MCF 10A (cell line): ENCODE measurements around the gene CSPG4. TPM values are rescaled to one million over a fixed set of nuclear protein-coding genes. Genes with fewer than 3 reads are reported as not detected.
"Not testable (repeated sequence)": the region's sequence is repeated elsewhere in the genome, so short reads cannot be mapped to it uniquely, and the experiment has no call there.

Source experiments
- BruUV-seq: library from RNA; stranded (reverse); fragments of 400-500 nt; replicated peaks from 2 replicates; lab custom pipeline; 2021; lab: Mats Ljungman, UMichigan
- CTCF ChIA-PET: fragments of 300-600 bp; sonication (Branson Sonifier 250); formaldehyde crosslinking; extraction: SDS; loops from one replicate; lab custom pipeline; 2021; ENCODE audit warnings: antibody characterized with exemption, inconsistent platforms; lab: Yijun Ruan, JAX
- POLR2A ChIA-PET: fragments of 300-600, 350-650 bp; sonication (Branson Sonifier 250); formaldehyde crosslinking; extraction: SDS; loops from one replicate; lab custom pipeline; 2020; ENCODE audit warnings: antibody characterized with exemption, inconsistent platforms; lab: Yijun Ruan, JAX
- DNase-seq: peaks from one replicate; pipeline ENCODE4 v3.0.0-alpha.2; 2018; ENCODE audit not compliant: unreplicated experiment
- H3K27ac Mint-ChIP-seq: one replicate; pipeline ENCODE4 v1.8.0; 2022; ENCODE audit warnings: mild to moderate bottlenecking, low read depth, mixed read lengths; ENCODE audit not compliant: unreplicated experiment
- H3K27me3 Mint-ChIP-seq: one replicate; pipeline ENCODE4 v1.8.0; 2022; ENCODE audit warnings: mixed read lengths; ENCODE audit not compliant: insufficient read depth, unreplicated experiment
- H3K36me3 Mint-ChIP-seq: one replicate; pipeline ENCODE4 v1.8.0; 2022; ENCODE audit warnings: mild to moderate bottlenecking, moderate library complexity, mixed read lengths; ENCODE audit not compliant: insufficient read depth, unreplicated experiment
- H3K4me1 Mint-ChIP-seq: one replicate; pipeline ENCODE4 v1.8.0; 2022; ENCODE audit warnings: mixed read lengths; ENCODE audit not compliant: insufficient read depth, unreplicated experiment
- H3K4me3 Mint-ChIP-seq: one replicate; pipeline ENCODE4 v1.8.0; 2022; ENCODE audit warnings: mild to moderate bottlenecking, moderate library complexity, mixed read lengths; ENCODE audit not compliant: unreplicated experiment
- H3K9me3 Mint-ChIP-seq: one replicate; pipeline ENCODE4 v1.8.0; 2022; ENCODE audit warnings: mixed read lengths; ENCODE audit not compliant: unreplicated experiment
- CTCF ChIP-seq: fragments of 200-600 bp; IDR thresholded peaks from one replicate; pipeline ENCODE4 v1.8.0; 2022; ENCODE audit warnings: antibody characterized with exemption, mild to moderate bottlenecking; ENCODE audit not compliant: unreplicated experiment
- intact Hi-C: fragments of 100-400 bp; cut with micrococcal nuclease; formaldehyde crosslinking; loops from 2 replicates; pipeline ENCODE4 v1.14.1; 2022
- total RNA-seq: library from RNA; stranded (reverse); gene quantifications from 2 replicates; pipeline ENCODE4 v1.2.3, GENCODE V29; 2022

The CSPG4 gene
- total RNA-seq, 1 experiment from 2014 or later: 0.21 TPM

- H3K27ac Mint-ChIP-seq: peak overlapping the region; percentile 80
Measured at GRCh38 chr15:75697974-75698747, 14.5 kb downstream of the CSPG4 start.

GRCh38 chr15:75697523-75697922, 15.1 kb downstream of the CSPG4 start:
- POLR2A ChIA-PET: interaction anchor here (1.5 kb wide), 1 partner anchor 27 kb away, joined by 3 read pairs; a partner anchor contains a TSS
- no TSS peak for BruUV-seq
- Mint-ChIP-seq H3K36me3 (peaks cover 8% of the 10 kb centered on the region), H3K27ac (peak overlapping the region; percentile 80), H3K9me3 (no peaks in the 10 kb centered on the region), H3K4me3 (no peak overlapping the region), H3K27me3 (no peaks in the 10 kb centered on the region), H3K4me1 (peaks cover 63% of the 10 kb centered on the region)
- intact Hi-C loops: no loop called here
- TF ChIP-seq CTCF: no peak
- DNase-seq: no peak
- CTCF ChIA-PET: interaction anchor here (1.4 kb wide), 1 partner anchor 12 kb away, joined by 5 read pairs; no protein-coding TSS in a partner anchor

More at GRCh38 chr15:75697974-75698747, 14.5 kb downstream of the CSPG4 start:
- Mint-ChIP-seq H3K36me3 (peaks cover 11% of the 10 kb centered on the region), H3K4me1 (peaks cover 60% of the 10 kb centered on the region)
- CTCF ChIA-PET, H3K9me3 Mint-ChIP-seq, DNase-seq, H3K4me3 Mint-ChIP-seq, intact Hi-C loops, POLR2A ChIA-PET, H3K27me3 Mint-ChIP-seq, BruUV-seq: not testable (repeated sequence)

GRCh38 chr15:75696854-75697259, 15.8 kb downstream of the CSPG4 start:
- H3K27ac Mint-ChIP-seq: peak overlapping the region; percentile 80
- no peak for TF ChIP-seq CTCF
- ChIA-PET CTCF (interaction anchor here (1.4 kb wide), 1 partner anchor 11 kb away, joined by 5 read pairs; no protein-coding TSS in a partner anchor), POLR2A (interaction anchor here (1.5 kb wide), 1 partner anchor 27 kb away, joined by 3 read pairs; a partner anchor contains a TSS)
- H3K9me3 Mint-ChIP-seq: no peaks in the 10 kb centered on the region
- BruUV-seq: TSS peak; percentile 47
- no peak for DNase-seq
- H3K4me3 Mint-ChIP-seq: no peak overlapping the region
- no peaks in the 10 kb centered on the region for H3K27me3 Mint-ChIP-seq
- intact Hi-C loops: no loop called here
- H3K36me3 Mint-ChIP-seq: peaks cover 7% of the 10 kb centered on the region
- peaks cover 61% of the 10 kb centered on the region for H3K4me1 Mint-ChIP-seq

GRCh38 chr15:75696311-75696720, 16.3 kb downstream of the CSPG4 start:
- no peaks in the 10 kb centered on the region for H3K27me3 Mint-ChIP-seq
- H3K4me1 Mint-ChIP-seq: peaks cover 60% of the 10 kb centered on the region
- H3K4me3 Mint-ChIP-seq: peak overlapping the region; percentile 13
- peak overlapping the region; percentile 80 for H3K27ac Mint-ChIP-seq
- H3K36me3 Mint-ChIP-seq: peaks cover 7% of the 10 kb centered on the region
- no TSS peak for BruUV-seq
- DNase-seq: peak; percentile 61
- no peaks in the 10 kb centered on the region for H3K9me3 Mint-ChIP-seq
- CTCF ChIA-PET: interaction anchor here (0.7 to 1.4 kb wide), 3 partner anchors 10 to 89 kb away, joined by 3 to 5 read pairs (median 4); no protein-coding TSS in a partner anchor
- intact Hi-C loops: no loop called here
- TF ChIP-seq CTCF: no peak
- POLR2A ChIA-PET: interaction anchor here (1.5 kb wide), 1 partner anchor 28 kb away, joined by 3 read pairs; a partner anchor contains a TSS
